GM19043 (cell line): ENCODE results near the gene RTL10.
"Not testable (repeated sequence)": the region's sequence is repeated elsewhere in the genome, so short reads cannot be mapped to it uniquely, and the experiment has no call there.

Source experiments
- ATAC-seq: cut with Tn5 transposase; IDR thresholded peaks from one replicate; pipeline ENCODE4 v1.9.1; 2021; ENCODE audit warnings: low read depth; ENCODE audit not compliant: unreplicated experiment

Gene RTL10

GRCh38 chr22:19846620-19847344 is 7.9 kb downstream of the RTL10 start:
- ATAC-seq, result no peak

GRCh38 chr22:19845054-19845722 is 9.5 kb downstream of the RTL10 start:
- ATAC-seq, result no peak

- no peak for ATAC-seq
Observed at GRCh38 chr22:19844377-19845053, 10.2 kb downstream of the RTL10 start.

- no peak for ATAC-seq
Observed at GRCh38 chr22:19843857-19844376, 10.8 kb downstream of the RTL10 start.

GRCh38 chr22:19843107-19843856 is 11.4 kb downstream of the RTL10 start:
- no peak for ATAC-seq

GRCh38 chr22:19842393-19843106 is 12.1 kb downstream of the RTL10 start:
- no peak for ATAC-seq

- ATAC-seq, result no peak
Observed at GRCh38 chr22:19841641-19842392, 12.9 kb downstream of the RTL10 start.

- no peak for ATAC-seq
Observed at GRCh38 chr22:19840955-19841640, 13.6 kb downstream of the RTL10 start.

GRCh38 chr22:19840059-19840458 is 14.6 kb downstream of the RTL10 start:
- ATAC-seq, result no peak

GRCh38 chr22:19837915-19838314 is 16.8 kb downstream of the RTL10 start:
- ATAC-seq, result no peak

GRCh38 chr22:19836512-19836911 is 18.2 kb downstream of the RTL10 start:
- no peak for ATAC-seq

GRCh38 chr22:19834599-19834998 is 20.1 kb downstream of the RTL10 start:
- ATAC-seq, result no peak

- ATAC-seq, result not testable (repeated sequence)
Observed at GRCh38 chr22:19833327-19833726, 21.3 kb downstream of the RTL10 start.

GRCh38 chr22:19832476-19833108 is 22.1 kb downstream of the RTL10 start:
- ATAC-seq, result no peak

GRCh38 chr22:19831979-19832378 is 22.7 kb downstream of the RTL10 start:
- not testable (repeated sequence) for ATAC-seq

- no peak for ATAC-seq
Observed at GRCh38 chr22:19831016-19831415, 23.7 kb downstream of the RTL10 start.

GRCh38 chr22:19828035-19828401 is 26.7 kb downstream of the RTL10 start:
- ATAC-seq, result no peak

- ATAC-seq, result no peak
Observed at GRCh38 chr22:19827341-19828034, 27.2 kb downstream of the RTL10 start.
